ENCODE measurements around the gene U2SURP. TPM values are rescaled to one million over a fixed set of nuclear protein-coding genes. Genes with fewer than 3 reads are reported as not detected.

The U2SURP gene
- total RNA-seq, 4 donors from 2014 or later = 35.7 to 58.6 (median 45.2) TPM

DNA sequence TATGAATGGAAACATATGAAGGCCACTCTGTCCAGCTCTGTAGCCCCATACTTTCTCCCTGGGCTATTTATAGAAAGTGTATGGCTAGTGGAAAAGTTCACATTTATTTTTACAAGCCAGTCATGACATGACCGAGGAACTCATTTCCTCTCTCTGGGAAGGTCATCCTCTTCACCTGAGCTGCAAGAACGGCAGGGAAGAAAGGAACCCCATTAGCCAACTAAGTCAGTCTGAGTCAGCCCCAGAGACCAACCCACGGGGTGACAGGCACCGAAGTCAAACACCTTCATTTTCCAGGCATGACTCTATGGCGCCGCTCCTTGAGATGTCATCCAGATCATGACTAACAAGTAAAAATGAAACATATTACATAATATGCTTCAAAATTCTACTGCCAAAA is 42.7 kb upstream of the U2SURP start:
- intact Hi-C loops (cut with DNase I) = no loop called here

DNA sequence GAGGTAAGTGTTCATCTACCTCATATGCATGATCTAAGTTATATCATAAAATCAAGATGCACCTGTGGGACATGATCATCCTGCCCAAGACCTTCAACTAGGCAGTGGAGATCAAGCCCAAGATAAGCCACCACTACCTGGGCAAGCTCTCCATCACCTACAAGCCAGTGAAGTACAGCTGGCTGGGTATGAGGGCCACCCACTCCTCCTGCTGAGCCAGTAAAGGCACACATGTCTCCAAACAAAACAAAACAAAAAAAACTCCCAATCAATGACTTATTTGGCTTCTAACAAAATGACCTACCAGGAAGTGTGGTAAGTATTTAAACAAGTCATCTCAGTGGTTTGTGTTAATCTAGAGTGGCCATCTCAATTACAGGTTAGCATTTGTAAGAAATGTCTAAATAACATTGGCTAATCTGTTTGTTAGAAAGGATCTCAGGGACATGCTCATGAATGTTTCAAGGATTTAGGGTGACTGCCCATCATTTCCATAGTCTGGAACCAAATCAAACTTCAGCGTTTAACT is 41.0 kb upstream of the U2SURP start:
- intact Hi-C loops (cut with DNase I) = no loop called here
- DNase-seq (ENCODE audit: extremely low spot score) = peak; percentile 39
- Histone ChIP-seq H3K4me3 (no peak overlapping the region), H3K4me1 (peaks cover 11 to 19% (median 13%) of the 10 kb centered on the region in 4 donors), H3K27ac (replicated peaks in 1 of 4) (no peak overlapping the region), H3K36me3 (no peaks in the 10 kb centered on the region), H3K9me3 (no peaks in the 10 kb centered on the region), H3K27me3 (peaks cover 0 to 54% (median 29%) of the 10 kb centered on the region in 4 donors)
- TF ChIP-seq, protein P1, sequence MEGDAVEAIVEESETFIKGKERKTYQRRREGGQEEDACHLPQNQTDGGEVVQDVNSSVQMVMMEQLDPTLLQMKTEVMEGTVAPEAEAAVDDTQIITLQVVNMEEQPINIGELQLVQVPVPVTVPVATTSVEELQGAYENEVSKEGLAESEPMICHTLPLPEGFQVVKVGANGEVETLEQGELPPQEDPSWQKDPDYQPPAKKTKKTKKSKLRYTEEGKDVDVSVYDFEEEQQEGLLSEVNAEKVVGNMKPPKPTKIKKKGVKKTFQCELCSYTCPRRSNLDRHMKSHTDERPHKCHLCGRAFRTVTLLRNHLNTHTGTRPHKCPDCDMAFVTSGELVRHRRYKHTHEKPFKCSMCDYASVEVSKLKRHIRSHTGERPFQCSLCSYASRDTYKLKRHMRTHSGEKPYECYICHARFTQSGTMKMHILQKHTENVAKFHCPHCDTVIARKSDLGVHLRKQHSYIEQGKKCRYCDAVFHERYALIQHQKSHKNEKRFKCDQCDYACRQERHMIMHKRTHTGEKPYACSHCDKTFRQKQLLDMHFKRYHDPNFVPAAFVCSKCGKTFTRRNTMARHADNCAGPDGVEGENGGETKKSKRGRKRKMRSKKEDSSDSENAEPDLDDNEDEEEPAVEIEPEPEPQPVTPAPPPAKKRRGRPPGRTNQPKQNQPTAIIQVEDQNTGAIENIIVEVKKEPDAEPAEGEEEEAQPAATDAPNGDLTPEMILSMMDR (IDR thresholded peaks at IDR 0.05) = no peak
- TF ChIP-seq EP300 (IDR thresholded peaks at IDR 0.05) (no peak), POLR2AphosphoS5 (IDR thresholded peaks at IDR 0.05) (no peak), POLR2A (IDR thresholded peaks at IDR 0.05; ENCODE audit: low read depth) (no peak)
- WGBS = 88% methylated on average over 1 of the region's 1 CpG

More for the DNA sequence above, 42.7 kb upstream of the U2SURP start:
- H3K27me3 ChIP-seq = peaks cover 0 to 43% (median 20%) of the 10 kb centered on the region in 4 donors
- 34% methylated on average over 6 of the region's 6 CpGs for WGBS
- peaks cover 7 to 12% (median 8%) of the 10 kb centered on the region in 4 donors for H3K4me1 ChIP-seq
- H3K36me3 ChIP-seq = no peaks in the 10 kb centered on the region
- H3K4me3 ChIP-seq = no peak overlapping the region
- H3K27ac ChIP-seq (replicated peaks in 1 of 4) = no peak overlapping the region
- peak; percentile 39 for DNase-seq (ENCODE audit: extremely low spot score)
- no peaks in the 10 kb centered on the region for H3K9me3 ChIP-seq
- TF ChIP-seq, protein P1 (IDR thresholded peaks at IDR 0.05) = no peak
- TF ChIP-seq POLR2AphosphoS5 (IDR thresholded peaks at IDR 0.05) (no peak), EP300 (IDR thresholded peaks at IDR 0.05) (no peak), POLR2A (IDR thresholded peaks at IDR 0.05; ENCODE audit: low read depth) (no peak)

DNA sequence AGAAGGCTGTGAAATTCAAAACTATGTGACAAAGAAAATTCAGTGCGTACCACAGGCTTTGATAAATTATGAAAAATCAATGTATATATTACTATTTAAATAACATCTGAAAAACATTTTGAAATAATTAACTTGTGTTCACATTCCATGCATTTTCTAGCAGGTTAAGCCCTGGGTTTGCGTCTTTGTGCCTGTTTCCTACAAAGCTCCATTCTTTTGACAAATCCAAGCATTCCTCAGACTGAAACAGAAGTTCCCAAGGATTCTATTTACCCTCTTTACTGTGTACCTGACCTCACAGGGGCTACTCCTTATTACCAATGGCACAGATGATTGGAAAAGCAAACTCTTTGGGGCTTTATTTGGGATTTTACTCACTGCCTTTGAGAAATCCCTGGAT is 39.8 kb upstream of the U2SURP start:
- WGBS = 87% methylated on average over 2 of the region's 2 CpGs
- H3K4me1 ChIP-seq = peaks cover 11 to 19% (median 13%) of the 10 kb centered on the region in 4 donors
- no peak overlapping the region for H3K4me3 ChIP-seq
- H3K27me3 ChIP-seq = peaks cover 0 to 54% (median 29%) of the 10 kb centered on the region in 4 donors
- DNase-seq (ENCODE audit: extremely low spot score) = no peak
- intact Hi-C loops (cut with DNase I) = no loop called here
- H3K9me3 ChIP-seq = no peaks in the 10 kb centered on the region
- no peak overlapping the region for H3K27ac ChIP-seq (replicated peaks in 1 of 4)
- H3K36me3 ChIP-seq = no peaks in the 10 kb centered on the region
- TF ChIP-seq POLR2A (IDR thresholded peaks at IDR 0.05; ENCODE audit: low read depth) = no peak
- TF ChIP-seq, protein P1 (IDR thresholded peaks at IDR 0.05) = no peak
- no peak for TF ChIP-seq POLR2AphosphoS5 (IDR thresholded peaks at IDR 0.05)
- TF ChIP-seq EP300 (IDR thresholded peaks at IDR 0.05) = no peak

DNA sequence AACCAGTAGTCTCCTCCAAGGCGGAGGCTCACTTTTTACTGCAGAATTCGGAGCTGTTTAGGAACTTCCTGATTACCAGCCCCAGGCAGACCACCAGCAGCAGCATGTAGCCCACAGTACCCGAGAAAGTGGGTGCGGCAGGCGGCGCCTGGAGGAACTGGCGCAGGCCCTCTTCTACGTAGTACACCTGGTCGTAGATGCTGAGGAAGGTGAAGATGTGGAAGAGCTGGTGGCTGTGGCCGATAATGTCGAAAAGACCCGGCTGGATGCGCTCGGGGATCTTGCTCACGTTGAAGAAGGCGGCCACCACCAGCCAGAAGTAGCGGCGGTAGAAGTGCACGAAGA is 39.2 kb upstream of the U2SURP start:
- Histone ChIP-seq H3K9me3 (no peaks in the 10 kb centered on the region), H3K36me3 (no peaks in the 10 kb centered on the region), H3K27me3 (peaks cover 0 to 54% (median 29%) of the 10 kb centered on the region in 4 donors), H3K27ac (replicated peaks in 1 of 4) (no peak overlapping the region), H3K4me1 (peaks cover 11 to 19% (median 13%) of the 10 kb centered on the region in 4 donors), H3K4me3 (no peak overlapping the region)
- intact Hi-C loops (cut with DNase I) = no loop called here
- DNase-seq (ENCODE audit: extremely low spot score) = no peak
- WGBS = 98% methylated on average over 19 of the region's 19 CpGs
- TF ChIP-seq EP300 (IDR thresholded peaks at IDR 0.05) = no peak

DNA sequence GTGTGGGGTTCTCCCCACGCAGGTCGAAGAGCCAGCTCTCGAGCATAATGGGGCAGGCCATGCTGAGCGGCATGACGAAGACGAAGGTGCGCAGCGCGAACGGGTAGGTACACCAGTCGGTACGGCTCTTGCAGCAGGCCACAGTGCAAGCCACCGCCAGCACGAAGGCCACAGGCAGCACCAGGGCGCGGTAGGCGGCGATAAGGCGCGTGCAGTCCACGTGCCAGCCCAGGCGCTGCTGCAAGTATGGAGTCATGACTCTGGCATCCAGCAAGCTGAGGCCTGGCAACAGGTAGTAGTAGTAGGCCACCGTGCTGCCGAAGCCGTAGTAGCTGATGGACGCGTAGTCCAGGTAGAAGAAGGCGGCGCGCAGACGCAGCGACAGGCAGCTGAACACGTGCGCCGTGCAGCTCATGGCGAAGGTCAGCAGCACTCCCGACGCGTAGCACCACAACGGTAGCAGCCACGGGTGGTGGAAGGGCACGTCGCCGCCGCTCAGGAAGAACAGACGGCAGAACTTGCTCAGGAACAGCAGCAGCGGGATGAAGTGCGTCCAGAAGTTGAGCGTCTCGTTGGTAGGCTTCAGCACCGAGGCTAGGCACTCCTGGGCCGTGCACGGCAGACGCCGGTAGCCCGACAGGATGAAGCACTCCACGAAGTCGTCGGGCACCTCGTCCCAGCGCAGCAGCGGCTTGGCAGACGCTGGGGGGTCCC is 38.7 kb upstream of the U2SURP start:
- TF ChIP-seq EP300 (IDR thresholded peaks at IDR 0.05) = no peak
- TF ChIP-seq, protein P1 (IDR thresholded peaks at IDR 0.05) = no peak
- TF ChIP-seq POLR2A (IDR thresholded peaks at IDR 0.05; ENCODE audit: low read depth) = no peak
- TF ChIP-seq POLR2AphosphoS5 (IDR thresholded peaks at IDR 0.05) = no peak
- no peaks in the 10 kb centered on the region for H3K36me3 ChIP-seq
- intact Hi-C loops (cut with DNase I) = no loop called here
- 54% methylated on average over 63 of the region's 63 CpGs for WGBS
- no peak for DNase-seq (ENCODE audit: extremely low spot score)
- peaks cover 9 to 19% (median 13%) of the 10 kb centered on the region in 4 donors for H3K4me1 ChIP-seq
- H3K27me3 ChIP-seq = peaks cover 0 to 54% (median 29%) of the 10 kb centered on the region in 4 donors
- H3K27ac ChIP-seq (replicated peaks in 1 of 4) = no peak overlapping the region
- peak overlapping the region; percentile 61 to 72 (median 65) for H3K4me3 ChIP-seq
- H3K9me3 ChIP-seq = no peaks in the 10 kb centered on the region
